NOMO-1 treated with dmso at 0.1 percent for 144 hours (cell line): Measurements from ENCODE around the gene RFTN2.
"Not testable (repeated sequence)": the region's sequence is repeated elsewhere in the genome, so short reads cannot be mapped to it uniquely, and the experiment has no call there.

ENCODE experiments used
- DNase-seq: peaks from one replicate; lab custom pipeline; 2025; ENCODE audit not compliant: unreplicated experiment; lab: John Stamatoyannopoulos, UW

RFTN2 gene

DNA sequence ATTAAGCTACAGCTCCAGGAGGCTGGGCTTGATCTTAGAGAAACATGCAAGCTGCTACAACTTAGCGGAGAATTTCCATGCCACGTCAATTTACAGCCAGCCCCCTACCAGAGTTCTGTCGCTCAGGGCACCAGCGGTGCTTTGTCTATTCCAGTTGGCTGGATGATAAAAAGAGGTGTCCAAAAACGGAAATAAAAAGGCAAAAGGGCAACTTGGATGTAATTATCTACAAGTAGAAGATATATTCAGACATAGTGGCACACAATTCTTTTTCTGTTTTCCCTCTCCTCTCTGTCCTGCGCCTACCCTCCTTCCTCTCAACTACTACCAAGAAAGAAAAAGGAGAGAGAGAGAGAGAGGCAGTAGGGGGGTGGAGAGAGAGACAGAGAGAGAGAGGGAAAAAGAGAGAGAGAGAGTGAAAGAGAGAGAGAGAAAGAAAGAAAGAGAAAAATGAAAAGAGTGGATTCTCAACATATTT, 363 bp upstream of the RFTN2 start:
- no peak for DNase-seq

DNA sequence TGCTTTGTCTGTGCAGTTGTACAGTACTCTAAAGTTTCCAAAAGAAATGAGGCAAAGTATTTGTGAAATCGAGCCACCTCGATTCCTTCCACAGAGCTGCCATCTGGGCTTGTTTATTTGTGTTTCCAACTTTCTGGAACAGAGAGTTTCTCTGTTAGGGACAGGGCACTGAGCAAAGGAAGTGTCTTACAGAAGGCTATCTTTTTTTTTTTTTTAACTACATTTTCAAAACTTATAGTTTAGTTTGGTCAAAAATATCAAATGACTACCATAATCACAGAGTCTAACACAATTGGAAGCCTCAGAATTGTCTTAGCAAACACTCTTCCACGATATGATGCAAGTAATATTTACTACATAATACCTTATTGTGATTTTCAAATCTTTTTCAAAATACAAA, 796 bp downstream of the RFTN2 start:
- DNase-seq, result no peak

DNA sequence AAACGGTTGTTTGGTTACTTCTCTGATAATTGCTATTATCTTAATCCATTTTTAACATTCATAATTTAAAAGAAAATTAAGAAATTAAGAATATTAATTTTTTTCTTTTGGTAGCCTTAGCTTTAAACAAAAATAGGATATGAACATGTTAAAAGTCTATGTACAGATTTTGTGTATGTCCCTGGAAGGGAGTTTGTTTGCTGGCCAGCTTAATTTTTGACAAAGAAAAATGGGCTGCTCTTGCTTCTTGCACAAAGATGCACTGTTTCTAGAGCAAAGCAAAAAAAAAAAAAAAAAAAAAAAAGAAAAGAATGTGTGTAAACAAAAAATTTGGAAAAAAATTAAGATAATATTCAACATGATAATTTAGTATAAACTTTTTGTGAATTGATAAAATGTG, 1.3 kb downstream of the RFTN2 start:
- DNase-seq, result no peak

DNA sequence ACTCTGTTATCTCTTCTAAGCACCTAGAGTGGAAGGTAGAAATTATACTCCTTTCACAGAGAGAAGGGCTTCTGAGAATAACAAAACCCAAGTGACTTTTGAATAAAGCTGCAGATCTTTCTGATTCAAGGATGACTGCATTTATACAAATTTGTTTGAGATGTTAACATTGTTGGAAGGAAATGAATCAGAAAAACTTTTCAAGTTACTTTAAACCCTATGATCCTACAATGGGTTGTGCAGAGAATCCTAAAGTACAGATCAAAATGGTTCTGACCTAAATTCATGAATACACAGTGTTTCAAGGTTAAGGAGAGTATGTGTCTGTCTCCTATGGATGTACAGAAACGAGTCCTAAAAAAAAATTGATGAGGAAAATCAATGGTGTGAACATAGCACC, 1.8 kb downstream of the RFTN2 start:
- no peak for DNase-seq

GRCh38 chr2:197673106-197673505, 2.3 kb downstream of the RFTN2 start:
- DNase-seq, result no peak

- DNase-seq, result no peak
Measured at GRCh38 chr2:197672371-197672893, 3.0 kb downstream of the RFTN2 start.

DNA sequence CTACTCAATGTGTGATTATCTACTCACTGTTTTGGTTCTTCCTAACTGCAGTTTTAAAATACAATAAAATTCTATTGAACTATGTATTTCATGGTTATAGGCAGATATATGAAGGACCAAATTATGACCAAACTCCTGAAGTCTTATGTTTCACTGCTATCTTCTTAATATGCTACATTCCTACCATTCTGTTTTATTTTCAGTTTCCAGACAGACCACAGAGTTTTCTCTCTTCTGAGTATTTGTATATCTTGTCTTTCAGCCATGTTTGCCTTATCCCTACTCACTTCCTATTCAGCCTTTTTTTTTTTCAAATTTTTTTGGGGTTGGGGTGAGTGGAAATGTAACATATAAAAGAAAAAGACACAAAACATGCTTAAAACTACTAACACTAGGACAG, 6.3 kb downstream of the RFTN2 start:
- no peak for DNase-seq

DNA sequence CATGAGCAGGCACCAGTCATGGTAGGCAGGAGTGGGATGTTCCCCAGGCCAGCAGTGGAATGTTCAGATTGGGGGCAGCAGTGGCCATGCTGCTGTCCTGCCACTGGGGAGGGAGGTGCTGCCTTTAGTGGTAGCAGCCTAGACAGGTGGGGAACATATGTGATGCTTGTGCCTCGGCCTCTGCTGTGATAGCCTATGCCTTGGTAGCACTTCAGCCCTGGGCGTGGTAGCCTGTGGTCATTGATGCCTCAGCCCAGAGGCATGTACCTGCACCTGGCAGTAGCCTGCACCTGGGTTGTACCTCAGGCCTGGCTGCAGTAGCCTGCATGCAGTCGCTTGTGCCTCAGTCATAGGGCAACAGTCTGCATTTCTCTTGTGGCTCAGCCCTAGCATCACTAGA, 7.1 kb downstream of the RFTN2 start:
- DNase-seq, result no peak

- DNase-seq, result no peak
Measured at GRCh38 chr2:197666277-197666676, 9.1 kb downstream of the RFTN2 start.

- no peak for DNase-seq
Measured at GRCh38 chr2:197661626-197662025, 13.8 kb downstream of the RFTN2 start.

- no peak for DNase-seq
Measured at GRCh38 chr2:197657562-197657961, 17.8 kb downstream of the RFTN2 start.

- DNase-seq, result no peak
Measured at GRCh38 chr2:197647961-197648690, 27.3 kb downstream of the RFTN2 start.

DNA sequence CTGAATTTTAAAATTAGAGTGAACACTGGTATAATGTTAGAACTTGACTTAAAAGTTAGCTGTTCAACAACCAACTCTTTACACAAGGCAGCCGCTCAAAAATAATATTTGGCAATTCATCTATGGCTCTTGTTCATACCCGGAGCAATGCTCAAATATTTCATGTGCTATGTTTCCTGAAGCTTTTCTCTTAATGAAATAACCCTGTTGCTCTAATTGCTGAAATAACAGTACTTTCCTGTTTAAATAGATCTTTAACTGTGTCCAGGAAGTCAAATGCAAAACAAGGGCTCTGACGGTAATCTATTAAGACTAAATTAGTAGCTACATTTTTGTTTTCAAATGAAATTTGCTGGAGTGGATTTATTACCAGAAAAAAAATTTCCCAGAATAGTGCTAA, 33.7 kb downstream of the RFTN2 start:
- DNase-seq, result no peak

- DNase-seq, result not testable (repeated sequence)
Measured at GRCh38 chr2:197640571-197641122, 34.7 kb downstream of the RFTN2 start.

DNA sequence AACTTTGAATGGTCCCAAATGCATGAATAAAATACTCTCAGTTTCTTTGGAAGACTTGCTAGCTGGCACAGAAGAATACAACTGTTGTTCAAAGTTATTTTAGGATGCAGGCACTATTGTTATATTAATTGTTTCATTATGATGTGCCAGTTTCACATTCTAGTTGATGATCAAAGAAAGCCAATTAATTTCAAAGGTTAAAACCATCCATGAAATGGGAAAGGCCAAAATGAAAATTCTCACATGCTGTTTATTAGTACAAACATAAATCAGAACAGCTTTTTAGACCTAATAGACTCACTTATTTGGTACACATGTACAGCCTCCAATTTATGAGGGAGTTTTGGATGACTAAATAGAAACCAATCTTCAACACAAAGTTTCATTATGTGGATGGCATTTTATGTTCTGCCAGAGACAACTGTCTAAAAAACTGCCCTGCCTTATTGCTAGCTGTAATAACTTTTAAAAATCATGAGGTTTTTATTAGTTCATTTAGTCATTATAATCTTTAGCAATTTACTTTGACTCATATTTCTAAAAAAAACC, 42.2 kb downstream of the RFTN2 start:
- no peak for DNase-seq

- no peak for DNase-seq
Measured at GRCh38 chr2:197628043-197628500, 47.3 kb downstream of the RFTN2 start.

GRCh38 chr2:197626965-197627625, 48.3 kb downstream of the RFTN2 start:
- peak; percentile 18 for DNase-seq

- no peak for DNase-seq
Measured at GRCh38 chr2:197620133-197620532, 55.3 kb downstream of the RFTN2 start.

DNA sequence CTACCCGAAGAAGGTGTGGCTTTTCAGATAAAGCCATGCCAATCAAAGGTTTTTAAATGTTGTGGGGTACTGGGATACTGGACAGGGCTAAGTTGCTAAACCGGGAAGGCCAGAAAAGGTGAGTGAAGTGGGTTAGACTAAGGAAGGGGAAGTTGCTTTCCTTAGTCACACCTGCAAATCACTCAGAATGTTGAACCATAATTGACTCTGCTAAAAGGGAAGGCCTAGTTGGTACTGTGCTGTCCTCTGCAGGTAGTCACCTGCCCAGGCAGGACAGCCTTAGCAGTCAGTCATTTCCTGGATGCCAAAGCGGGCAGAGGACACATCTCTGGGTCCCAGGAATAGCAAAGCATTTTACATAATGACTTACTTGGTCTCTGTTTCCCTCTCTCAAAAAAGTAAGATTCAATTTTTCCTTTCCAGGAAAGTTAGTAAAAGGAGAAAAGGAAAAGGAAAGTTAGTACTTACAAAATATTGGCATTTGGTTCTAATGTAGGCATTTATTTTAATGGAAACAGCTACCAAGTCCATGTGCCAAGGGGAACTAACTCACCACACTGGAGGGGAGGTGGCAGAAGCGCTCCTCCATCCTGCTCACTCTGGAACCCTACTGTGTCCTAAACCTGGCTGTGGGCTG, 60.3 kb downstream of the RFTN2 start:
- DNase-seq, result no peak

DNA sequence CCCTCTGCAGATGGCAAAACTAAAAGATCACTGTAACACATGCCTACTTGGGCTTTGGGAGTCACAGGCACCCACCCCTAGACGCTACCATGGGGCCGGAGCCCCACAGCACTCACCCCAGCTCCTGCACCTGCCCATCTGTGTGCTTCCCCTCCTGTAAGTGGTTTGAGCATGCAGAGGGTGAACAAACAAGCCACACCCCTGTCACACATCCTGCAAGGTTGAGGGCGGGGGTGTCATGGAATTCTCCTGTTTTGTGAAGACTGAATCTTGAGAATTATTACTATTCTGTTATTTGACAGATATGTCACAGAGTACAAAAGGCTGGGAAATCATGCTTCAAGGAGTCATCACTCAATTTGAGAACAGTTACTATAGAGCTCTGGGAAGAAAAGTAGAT, 60.9 kb downstream of the RFTN2 start:
- DNase-seq, result no peak

- DNase-seq, result no peak
Measured at GRCh38 chr2:197613509-197613987, 61.8 kb downstream of the RFTN2 start.
